ENCODE data around the gene IKBKE.

DNA sequence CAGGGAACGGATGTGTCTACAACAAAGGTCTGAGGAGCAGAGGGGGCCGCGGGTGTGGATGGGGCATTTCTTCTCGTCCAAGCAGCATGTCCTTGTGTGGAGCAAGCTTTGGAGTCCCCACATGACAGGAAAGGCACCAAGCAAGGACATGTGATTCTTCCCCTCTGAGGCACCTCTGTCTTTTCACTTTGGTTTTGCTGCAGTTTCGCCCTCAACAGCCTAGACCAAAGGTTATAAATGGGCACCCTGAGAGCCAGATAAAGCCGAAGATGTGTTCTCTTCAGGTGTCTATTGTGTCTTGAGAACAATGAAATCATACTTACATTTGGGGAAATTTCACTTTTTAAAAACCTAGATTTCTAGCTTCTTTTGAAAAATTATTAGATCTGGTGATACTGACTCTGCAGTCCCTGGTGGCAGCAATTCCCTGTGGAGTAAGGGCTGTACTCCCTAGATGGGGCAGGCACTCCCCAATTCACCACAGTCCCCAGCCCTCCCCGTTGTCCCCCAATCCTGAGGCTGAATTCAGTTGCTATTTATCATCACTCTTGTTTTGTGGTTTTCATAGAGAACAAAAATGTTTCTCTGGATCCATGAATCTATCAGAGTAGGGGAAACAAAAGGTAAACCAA, 28.8 kb upstream of the IKBKE start:
- TF ChIP-seq, protein P1, sequence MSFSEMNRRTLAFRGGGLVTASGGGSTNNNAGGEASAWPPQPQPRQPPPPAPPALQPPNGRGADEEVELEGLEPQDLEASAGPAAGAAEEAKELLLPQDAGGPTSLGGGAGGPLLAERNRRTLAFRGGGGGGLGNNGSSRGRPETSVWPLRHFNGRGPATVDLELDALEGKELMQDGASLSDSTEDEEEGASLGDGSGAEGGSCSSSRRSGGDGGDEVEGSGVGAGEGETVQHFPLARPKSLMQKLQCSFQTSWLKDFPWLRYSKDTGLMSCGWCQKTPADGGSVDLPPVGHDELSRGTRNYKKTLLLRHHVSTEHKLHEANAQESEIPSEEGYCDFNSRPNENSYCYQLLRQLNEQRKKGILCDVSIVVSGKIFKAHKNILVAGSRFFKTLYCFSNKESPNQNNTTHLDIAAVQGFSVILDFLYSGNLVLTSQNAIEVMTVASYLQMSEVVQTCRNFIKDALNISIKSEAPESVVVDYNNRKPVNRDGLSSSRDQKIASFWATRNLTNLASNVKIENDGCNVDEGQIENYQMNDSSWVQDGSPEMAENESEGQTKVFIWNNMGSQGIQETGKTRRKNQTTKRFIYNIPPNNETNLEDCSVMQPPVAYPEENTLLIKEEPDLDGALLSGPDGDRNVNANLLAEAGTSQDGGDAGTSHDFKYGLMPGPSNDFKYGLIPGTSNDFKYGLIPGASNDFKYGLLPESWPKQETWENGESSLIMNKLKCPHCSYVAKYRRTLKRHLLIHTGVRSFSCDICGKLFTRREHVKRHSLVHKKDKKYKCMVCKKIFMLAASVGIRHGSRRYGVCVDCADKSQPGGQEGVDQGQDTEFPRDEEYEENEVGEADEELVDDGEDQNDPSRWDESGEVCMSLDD (tag by site-specific recombination; IDR thresholded peaks at IDR 0.05), result no peak
- TF ChIP-seq ZBTB7A (tag by site-specific recombination; IDR thresholded peaks at IDR 0.05; ENCODE audit: low read depth) (no peak), ZNF776 (tag by site-specific recombination; IDR thresholded peaks at IDR 0.05; ENCODE audit: borderline replicate concordance) (no peak), ZNF785 (tag by site-specific recombination; IDR thresholded peaks at IDR 0.05) (no peak), ZNF24 (tag by site-specific recombination; IDR thresholded peaks at IDR 0.05) (no peak), GLIS2 (tag by site-specific recombination; IDR thresholded peaks at IDR 0.05) (no peak), ZNF549 (tag by site-specific recombination; IDR thresholded peaks at IDR 0.05) (no peak), ZNF292 (tag by site-specific recombination; IDR thresholded peaks at IDR 0.05; ENCODE audit: borderline replicate concordance, low read depth) (no peak), MZF1 (tag by site-specific recombination; IDR thresholded peaks at IDR 0.05; ENCODE audit: borderline replicate concordance) (no peak), ZFHX2 (tag by site-specific recombination; conservative IDR thresholded peaks at IDR 0.05) (no peak), KLF1 (tag by site-specific recombination; IDR thresholded peaks at IDR 0.05) (no peak), ZNF560 (tag by site-specific recombination; IDR thresholded peaks at IDR 0.05; ENCODE audit: borderline replicate concordance) (no peak)
- TF ChIP-seq, protein P2, sequence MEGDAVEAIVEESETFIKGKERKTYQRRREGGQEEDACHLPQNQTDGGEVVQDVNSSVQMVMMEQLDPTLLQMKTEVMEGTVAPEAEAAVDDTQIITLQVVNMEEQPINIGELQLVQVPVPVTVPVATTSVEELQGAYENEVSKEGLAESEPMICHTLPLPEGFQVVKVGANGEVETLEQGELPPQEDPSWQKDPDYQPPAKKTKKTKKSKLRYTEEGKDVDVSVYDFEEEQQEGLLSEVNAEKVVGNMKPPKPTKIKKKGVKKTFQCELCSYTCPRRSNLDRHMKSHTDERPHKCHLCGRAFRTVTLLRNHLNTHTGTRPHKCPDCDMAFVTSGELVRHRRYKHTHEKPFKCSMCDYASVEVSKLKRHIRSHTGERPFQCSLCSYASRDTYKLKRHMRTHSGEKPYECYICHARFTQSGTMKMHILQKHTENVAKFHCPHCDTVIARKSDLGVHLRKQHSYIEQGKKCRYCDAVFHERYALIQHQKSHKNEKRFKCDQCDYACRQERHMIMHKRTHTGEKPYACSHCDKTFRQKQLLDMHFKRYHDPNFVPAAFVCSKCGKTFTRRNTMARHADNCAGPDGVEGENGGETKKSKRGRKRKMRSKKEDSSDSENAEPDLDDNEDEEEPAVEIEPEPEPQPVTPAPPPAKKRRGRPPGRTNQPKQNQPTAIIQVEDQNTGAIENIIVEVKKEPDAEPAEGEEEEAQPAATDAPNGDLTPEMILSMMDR (tag by site-specific recombination; IDR thresholded peaks at IDR 0.05), result no peak
- TF ChIP-seq, protein P3, sequence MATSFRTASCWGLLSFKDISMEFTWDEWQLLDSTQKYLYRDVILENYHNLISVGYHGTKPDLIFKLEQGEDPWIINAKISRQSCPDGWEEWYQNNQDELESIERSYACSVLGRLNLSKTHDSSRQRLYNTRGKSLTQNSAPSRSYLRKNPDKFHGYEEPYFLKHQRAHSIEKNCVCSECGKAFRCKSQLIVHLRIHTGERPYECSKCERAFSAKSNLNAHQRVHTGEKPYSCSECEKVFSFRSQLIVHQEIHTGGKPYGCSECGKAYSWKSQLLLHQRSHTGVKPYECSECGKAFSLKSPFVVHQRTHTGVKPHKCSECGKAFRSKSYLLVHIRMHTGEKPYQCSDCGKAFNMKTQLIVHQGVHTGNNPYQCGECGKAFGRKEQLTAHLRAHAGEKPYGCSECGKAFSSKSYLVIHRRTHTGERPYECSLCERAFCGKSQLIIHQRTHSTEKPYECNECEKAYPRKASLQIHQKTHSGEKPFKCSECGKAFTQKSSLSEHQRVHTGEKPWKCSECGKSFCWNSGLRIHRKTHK (tag by site-specific recombination; IDR thresholded peaks at IDR 0.05), result no peak
